HEK293T (cell line): ENCODE measurements around the gene HSD17B1.

Experiments
- CTCF ChIA-PET: fragments of 350-600 bp; formaldehyde crosslinking; extraction: SDS; loops from one replicate; lab custom pipeline; 2021; ENCODE audit warnings: antibody characterized with exemption, inconsistent platforms; lab: Yijun Ruan, JAX
- POLR2A ChIA-PET: fragments of 350-600 bp; formaldehyde crosslinking; extraction: SDS; loops from one replicate; lab custom pipeline; 2020; ENCODE audit warnings: antibody characterized with exemption, inconsistent platforms; lab: Yijun Ruan, JAX
- DNase-seq: peaks from one replicate; pipeline ENCODE4 v3.0.0; 2012; ENCODE audit warnings: mixed read lengths; ENCODE audit errors: extremely low spot score
- ARNT ChIP-seq: fragments of 450-650 bp; IDR thresholded peaks from 2 replicates; pipeline ENCODE4 v1.6.1; 2017; ENCODE audit warnings: mild to moderate bottlenecking
- BHLHE40 ChIP-seq: fragments of 450-650 bp; IDR thresholded peaks from 2 replicates; pipeline ENCODE4 v1.6.1; 2016; ENCODE audit warnings: mild to moderate bottlenecking, moderate library complexity, borderline replicate concordance
- CTBP1 ChIP-seq: fragments of 450-650 bp; IDR thresholded peaks from 2 replicates; pipeline ENCODE4 v1.6.1; 2016; ENCODE audit warnings: borderline replicate concordance
- ELF4 ChIP-seq: fragments of 450-650 bp; IDR thresholded peaks from 2 replicates; pipeline ENCODE4 v1.6.1; 2017; ENCODE audit warnings: antibody characterized with exemption
- FOXA1 ChIP-seq: fragments of 450-650 bp; IDR thresholded peaks from 2 replicates; pipeline ENCODE4 v1.6.1; 2016; ENCODE audit warnings: mild to moderate bottlenecking
- FOXK2 ChIP-seq: fragments of 450-650 bp; IDR thresholded peaks from 2 replicates; pipeline ENCODE4 v1.6.1; 2016; ENCODE audit warnings: mild to moderate bottlenecking
- FOXM1 ChIP-seq: fragments of 450-650 bp; IDR thresholded peaks from 2 replicates; pipeline ENCODE4 v1.6.1; 2017; ENCODE audit warnings: mild to moderate bottlenecking, borderline replicate concordance
- HDGF ChIP-seq: fragments of 450-650 bp; IDR thresholded peaks from 2 replicates; pipeline ENCODE4 v1.6.1; 2017; ENCODE audit warnings: antibody characterized with exemption, borderline replicate concordance
- L3MBTL2 ChIP-seq: fragments of 450-650 bp; conservative IDR thresholded peaks from 2 replicates; pipeline ENCODE4 v1.6.1; 2016; ENCODE audit warnings: mild to moderate bottlenecking
- LEF1 ChIP-seq: fragments of 450-650 bp; IDR thresholded peaks from 2 replicates; pipeline ENCODE4 v1.6.1; 2017; ENCODE audit warnings: mild to moderate bottlenecking, borderline replicate concordance
- NFRKB ChIP-seq: fragments of 450-650 bp; IDR thresholded peaks from 2 replicates; pipeline ENCODE4 v1.6.1; 2016; ENCODE audit warnings: mild to moderate bottlenecking, moderate library complexity
- PKNOX1 ChIP-seq: fragments of 450-650 bp; IDR thresholded peaks from 2 replicates; pipeline ENCODE4 v1.6.1; 2016
- SP1 ChIP-seq: fragments of 450-650 bp; IDR thresholded peaks from 2 replicates; pipeline ENCODE4 v1.6.1; 2017
- SUZ12 ChIP-seq: fragments of 450-650 bp; IDR thresholded peaks from 2 replicates; pipeline ENCODE4 v1.6.1; 2016; ENCODE audit warnings: mild to moderate bottlenecking
- TARDBP ChIP-seq: fragments of 450-650 bp; IDR thresholded peaks from 2 replicates; pipeline ENCODE4 v1.6.1; 2016
- ZNF384 ChIP-seq: fragments of 450-650 bp; IDR thresholded peaks from 2 replicates; pipeline ENCODE4 v1.6.1; 2016

Gene HSD17B1

GRCh38 chr17:42518046-42518754 lies 34.5 kb upstream of the HSD17B1 start:
- DNase-seq = no peak
- TF ChIP-seq L3MBTL2 (no peak), ELF4 (no peak), NFRKB (no peak), HDGF (no peak)
- CTCF ChIA-PET = interaction anchor here (0.5 to 2.8 kb wide), 13 partner anchors 9 to 453 kb away, joined by 3 to 21 read pairs (median 3); no protein-coding TSS in a partner anchor
- POLR2A ChIA-PET = interaction anchor here (0.5 to 1.7 kb wide), 3 partner anchors 18 to 129 kb away, joined by 3 to 5 read pairs (median 3); partner anchors contain the start of genes CAVIN1 and NAGLU

- ChIA-PET CTCF (interaction anchor here (0.5 to 2.8 kb wide), 5 partner anchors 8 to 90 kb away, joined by 3 to 21 read pairs (median 6); no protein-coding TSS in a partner anchor), POLR2A (interaction anchor here (1.3 to 1.7 kb wide), 2 partner anchors 17 to 130 kb away, joined by 3 to 5 read pairs; partner anchors contain the start of gene NAGLU)
- no peak for TF ChIP-seq ELF4
- TF ChIP-seq CTBP1 = no peak
- no peak for TF ChIP-seq FOXM1
- no peak for DNase-seq
Measured at GRCh38 chr17:42518755-42519545, 33.8 kb upstream of the HSD17B1 start.

GRCh38 chr17:42519546-42520491 lies 32.9 kb upstream of the HSD17B1 start:
- POLR2A ChIA-PET = interaction anchor here (1.7 kb wide), 1 partner anchor 17 kb away, joined by 5 read pairs; the partner anchor contains the start of gene NAGLU
- DNase-seq = no peak
- no peak for TF ChIP-seq TARDBP
- TF ChIP-seq L3MBTL2 = no peak
- no peak for TF ChIP-seq CTBP1
- no peak for TF ChIP-seq ELF4
- TF ChIP-seq ZNF384 = no peak
- no peak for TF ChIP-seq BHLHE40
- no peak for TF ChIP-seq SUZ12
- TF ChIP-seq FOXK2 = no peak
- TF ChIP-seq FOXA1 = no peak
- no peak for TF ChIP-seq FOXM1
- no peak for TF ChIP-seq NFRKB
- no peak for TF ChIP-seq PKNOX1
- TF ChIP-seq HDGF = no peak
- no peak for TF ChIP-seq ARNT
- CTCF ChIA-PET = interaction anchor here (1.0 to 2.8 kb wide), 5 partner anchors 8 to 90 kb away, joined by 4 to 21 read pairs (median 6); no protein-coding TSS in a partner anchor

GRCh38 chr17:42520540-42520951 lies 32.2 kb upstream of the HSD17B1 start:
- ChIA-PET POLR2A (interaction anchor here (1.0 to 1.7 kb wide), 2 partner anchors 16 to 98 kb away, joined by 3 to 5 read pairs; partner anchors contain the start of genes CAVIN1 and NAGLU), CTCF (interaction anchor here (1.0 to 1.4 kb wide), 3 partner anchors 10 to 91 kb away, joined by 4 to 6 read pairs (median 5); no protein-coding TSS in a partner anchor)
- DNase-seq = no peak

GRCh38 chr17:42521036-42521435 lies 31.7 kb upstream of the HSD17B1 start:
- ChIA-PET POLR2A (interaction anchor here (1.0 to 1.7 kb wide), 2 partner anchors 15 to 98 kb away, joined by 3 to 5 read pairs; partner anchors contain the start of genes CAVIN1 and NAGLU), CTCF (interaction anchor here (1.0 kb wide), 1 partner anchor 9 kb away, joined by 6 read pairs; no protein-coding TSS in a partner anchor)
- no peak for DNase-seq
- TF ChIP-seq SUZ12 (no peak), LEF1 (no peak), BHLHE40 (no peak), FOXK2 (no peak), ARNT (no peak), CTBP1 (no peak), FOXM1 (no peak), ELF4 (no peak), TARDBP (no peak)

More at GRCh38 chr17:42520540-42520951, 32.2 kb upstream of the HSD17B1 start:
- TF ChIP-seq ZNF384 = no peak
- TF ChIP-seq FOXA1 = no peak
- TF ChIP-seq FOXK2 = no peak
- no peak for TF ChIP-seq SUZ12
- no peak for TF ChIP-seq LEF1
- TF ChIP-seq ELF4 = no peak
- no peak for TF ChIP-seq TARDBP
- no peak for TF ChIP-seq PKNOX1
- TF ChIP-seq CTBP1 = no peak
- no peak for TF ChIP-seq ARNT
- no peak for TF ChIP-seq SP1
- TF ChIP-seq FOXM1 = no peak
- TF ChIP-seq HDGF = no peak
- no peak for TF ChIP-seq L3MBTL2
- no peak for TF ChIP-seq NFRKB
- no peak for TF ChIP-seq BHLHE40
